AG09309 (cell line): Measurements from ENCODE around the gene SUN2.
A peak's percentile ranks its signal among the peaks of the same experiment; 100 is the strongest.

ENCODE experiments used
- DNase-seq: peaks from one replicate; pipeline ENCODE4 v3.0.0-alpha.2; 2010; ENCODE audit warnings: low read depth
- H3K4me3 ChIP-seq: 2 replicates; pipeline ENCODE4 v1.5.1; 2011; ENCODE audit warnings: mild to moderate bottlenecking, low read depth, low read length, moderate library complexity; ENCODE audit not compliant: control insufficient read depth
- TF ChIP-seq, protein P1 (sequence below): IDR thresholded peaks from 2 replicates; pipeline ENCODE4 v1.5.1; 2011; ENCODE audit warnings: mild to moderate bottlenecking, low read depth, low read length, inconsistent platforms; ENCODE audit not compliant: insufficient read depth, control insufficient read depth; ENCODE audit errors: missing control alignments

Gene SUN2

DNA sequence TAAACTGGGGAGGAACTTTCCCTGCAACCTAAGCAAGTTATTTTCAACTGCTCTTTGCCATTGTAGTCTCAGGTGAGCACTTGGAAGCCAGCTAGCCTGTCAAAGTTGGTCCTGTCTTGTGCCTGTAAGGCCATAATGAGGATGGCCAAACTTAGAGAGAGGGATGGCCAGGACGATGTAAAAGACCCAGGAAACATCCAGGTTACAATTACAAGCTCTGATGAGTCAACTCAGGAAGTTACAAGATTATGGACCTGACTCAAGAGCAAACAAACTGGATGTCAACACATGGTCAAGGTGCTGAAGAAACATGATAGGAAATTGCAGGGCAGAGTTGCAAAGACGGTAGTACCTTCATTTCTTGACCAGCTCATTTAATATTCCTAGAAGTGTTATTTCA is 48.5 kb downstream of the SUN2 start:
- peak overlapping the region; percentile 91 for H3K4me3 ChIP-seq
- TF ChIP-seq, protein P1, sequence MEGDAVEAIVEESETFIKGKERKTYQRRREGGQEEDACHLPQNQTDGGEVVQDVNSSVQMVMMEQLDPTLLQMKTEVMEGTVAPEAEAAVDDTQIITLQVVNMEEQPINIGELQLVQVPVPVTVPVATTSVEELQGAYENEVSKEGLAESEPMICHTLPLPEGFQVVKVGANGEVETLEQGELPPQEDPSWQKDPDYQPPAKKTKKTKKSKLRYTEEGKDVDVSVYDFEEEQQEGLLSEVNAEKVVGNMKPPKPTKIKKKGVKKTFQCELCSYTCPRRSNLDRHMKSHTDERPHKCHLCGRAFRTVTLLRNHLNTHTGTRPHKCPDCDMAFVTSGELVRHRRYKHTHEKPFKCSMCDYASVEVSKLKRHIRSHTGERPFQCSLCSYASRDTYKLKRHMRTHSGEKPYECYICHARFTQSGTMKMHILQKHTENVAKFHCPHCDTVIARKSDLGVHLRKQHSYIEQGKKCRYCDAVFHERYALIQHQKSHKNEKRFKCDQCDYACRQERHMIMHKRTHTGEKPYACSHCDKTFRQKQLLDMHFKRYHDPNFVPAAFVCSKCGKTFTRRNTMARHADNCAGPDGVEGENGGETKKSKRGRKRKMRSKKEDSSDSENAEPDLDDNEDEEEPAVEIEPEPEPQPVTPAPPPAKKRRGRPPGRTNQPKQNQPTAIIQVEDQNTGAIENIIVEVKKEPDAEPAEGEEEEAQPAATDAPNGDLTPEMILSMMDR: no peak

DNA sequence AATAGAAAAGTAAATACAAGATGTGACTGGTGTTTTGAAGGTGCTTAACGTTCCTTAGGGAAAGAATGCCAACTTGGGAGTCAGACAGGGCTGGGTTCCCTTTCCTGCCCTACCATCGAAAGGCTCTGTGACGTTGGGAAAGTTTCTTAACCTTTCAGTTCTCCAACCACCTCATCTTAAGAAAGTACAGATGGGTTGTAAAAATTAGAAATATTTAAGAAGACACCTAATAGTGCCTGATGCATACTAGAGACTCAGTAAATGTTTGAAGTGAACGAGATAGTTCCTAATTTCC is 49.0 kb downstream of the SUN2 start:
- DNase-seq: no peak
- TF ChIP-seq, protein P1: no peak
- peak overlapping the region; percentile 91 for H3K4me3 ChIP-seq

More for the DNA sequence above, 48.5 kb downstream of the SUN2 start:
- no peak for DNase-seq

DNA sequence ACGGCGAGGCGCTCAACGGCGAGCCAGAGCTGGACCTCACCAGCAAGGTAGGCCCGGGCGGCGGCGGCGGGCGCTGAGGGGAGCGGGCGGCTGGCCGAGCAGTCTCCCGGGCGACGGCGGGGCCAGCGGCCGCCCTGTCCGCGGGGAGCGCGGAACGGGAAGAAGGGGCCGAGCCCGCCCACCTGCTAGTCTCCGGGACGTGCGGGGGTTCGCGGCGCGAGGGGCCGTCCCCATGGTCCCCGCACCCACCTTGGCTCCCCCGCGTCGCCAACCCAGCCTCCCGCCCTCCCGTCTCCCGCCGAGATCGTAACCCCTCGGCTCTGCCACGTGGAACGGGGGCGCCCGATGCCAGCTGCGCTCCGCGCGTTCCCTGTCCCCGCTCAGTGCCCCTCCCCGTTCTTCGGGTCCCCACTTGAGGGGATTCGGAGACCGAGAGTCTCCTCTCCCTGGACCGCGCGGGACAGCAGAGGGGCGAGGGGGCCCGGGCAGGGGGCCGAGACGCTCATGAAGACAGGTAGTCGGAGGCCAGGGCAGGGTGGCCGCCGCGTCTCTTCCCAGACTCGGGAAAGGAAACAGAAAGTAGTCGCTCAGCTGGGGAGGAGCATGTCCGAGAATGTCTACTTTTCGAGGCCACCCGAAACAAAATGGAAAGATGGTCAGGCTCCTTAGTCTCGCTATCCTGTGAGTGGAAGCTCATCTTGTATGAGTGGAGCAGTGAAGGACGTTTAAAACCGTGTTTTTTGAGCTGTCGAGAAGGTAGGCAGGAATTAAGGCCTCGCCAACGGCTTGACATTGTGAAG is 49.5 kb downstream of the SUN2 start:
- peak overlapping the region; percentile 91 for H3K4me3 ChIP-seq
- no peak for DNase-seq
- TF ChIP-seq, protein P1: no peak

DNA sequence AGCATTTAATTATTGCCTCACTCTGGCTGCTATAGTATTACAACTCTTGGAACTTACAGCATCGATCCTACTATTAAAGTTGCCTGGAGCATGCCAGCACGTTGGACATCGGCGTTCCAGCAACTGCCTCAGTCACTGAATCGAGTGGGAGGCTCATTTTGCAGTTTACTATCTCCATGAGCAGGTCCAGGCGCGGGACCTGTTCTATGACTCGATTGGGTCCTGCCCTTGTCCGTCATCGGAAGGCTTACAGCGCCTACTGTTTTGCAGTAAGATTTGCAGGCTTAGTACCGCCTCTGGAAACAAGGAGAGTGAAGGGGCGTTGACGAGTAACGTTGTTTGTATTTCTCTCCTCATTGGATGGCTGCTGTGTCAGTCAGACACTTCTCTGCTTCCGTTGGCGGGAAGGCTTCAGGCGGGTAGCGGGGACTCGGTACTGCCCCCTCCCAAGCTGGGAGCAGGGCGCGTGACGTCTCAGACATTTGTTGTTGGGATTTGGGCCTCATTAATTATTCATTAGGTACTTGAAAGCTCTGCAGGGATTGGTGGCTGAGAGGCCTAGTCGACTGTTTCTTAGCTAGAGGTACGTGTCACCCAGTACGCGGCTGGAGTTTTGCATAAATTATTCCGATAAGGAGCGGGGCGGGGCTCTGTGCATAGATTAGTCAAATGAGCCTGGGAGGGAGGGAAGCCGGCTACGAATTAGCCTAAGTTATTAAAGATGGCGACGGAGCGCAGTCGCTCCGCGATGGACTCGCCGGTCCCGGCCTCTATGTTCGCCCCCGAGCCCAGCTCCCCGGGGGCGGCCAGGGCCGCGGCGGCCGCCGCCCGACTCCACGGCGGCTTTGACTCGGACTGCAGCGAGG is 50.3 kb downstream of the SUN2 start, which contains the start of gene GTPBP1:
Gene GTPBP1 (plus strand): TSS at position 710 of the 866 bp plus-strand sequence. CDS start 12 bp downstream, at position 722.
- peak within 1 kb of the TSS; percentile 91 for H3K4me3 ChIP-seq
- DNase-seq: peak; percentile 100
- TF ChIP-seq, protein P1: no peak

DNA sequence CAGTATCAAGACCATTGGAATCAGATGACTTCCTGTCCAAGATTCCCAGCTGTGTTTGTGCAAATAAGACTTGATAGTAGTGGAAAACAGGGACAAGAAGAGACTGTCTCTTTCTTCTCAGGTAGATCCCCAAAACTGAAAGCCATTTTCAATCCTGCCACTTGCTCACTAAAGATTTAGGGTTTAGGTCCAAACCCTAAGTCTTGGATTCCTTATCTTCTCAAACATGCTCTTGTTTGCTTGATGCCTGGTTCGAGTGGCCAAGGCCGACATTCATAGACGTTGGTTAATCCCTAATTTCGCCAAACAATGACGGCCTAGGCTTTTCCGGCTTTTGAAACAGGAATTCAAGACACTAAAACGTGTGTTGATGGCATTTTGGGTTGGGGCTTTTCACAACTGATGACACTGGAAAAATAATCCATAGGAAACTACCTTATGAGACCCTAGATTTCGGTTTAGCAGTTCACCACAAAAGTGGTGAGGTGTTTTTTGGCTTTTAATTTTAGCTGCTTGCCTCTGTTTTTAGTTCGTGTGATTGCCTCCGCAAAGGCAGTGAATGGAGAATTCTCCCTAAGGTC is 51.1 kb downstream of the SUN2 start:
- no peak for DNase-seq
- peak overlapping the region; percentile 16 for H3K4me3 ChIP-seq
- TF ChIP-seq, protein P1: no peak

DNA sequence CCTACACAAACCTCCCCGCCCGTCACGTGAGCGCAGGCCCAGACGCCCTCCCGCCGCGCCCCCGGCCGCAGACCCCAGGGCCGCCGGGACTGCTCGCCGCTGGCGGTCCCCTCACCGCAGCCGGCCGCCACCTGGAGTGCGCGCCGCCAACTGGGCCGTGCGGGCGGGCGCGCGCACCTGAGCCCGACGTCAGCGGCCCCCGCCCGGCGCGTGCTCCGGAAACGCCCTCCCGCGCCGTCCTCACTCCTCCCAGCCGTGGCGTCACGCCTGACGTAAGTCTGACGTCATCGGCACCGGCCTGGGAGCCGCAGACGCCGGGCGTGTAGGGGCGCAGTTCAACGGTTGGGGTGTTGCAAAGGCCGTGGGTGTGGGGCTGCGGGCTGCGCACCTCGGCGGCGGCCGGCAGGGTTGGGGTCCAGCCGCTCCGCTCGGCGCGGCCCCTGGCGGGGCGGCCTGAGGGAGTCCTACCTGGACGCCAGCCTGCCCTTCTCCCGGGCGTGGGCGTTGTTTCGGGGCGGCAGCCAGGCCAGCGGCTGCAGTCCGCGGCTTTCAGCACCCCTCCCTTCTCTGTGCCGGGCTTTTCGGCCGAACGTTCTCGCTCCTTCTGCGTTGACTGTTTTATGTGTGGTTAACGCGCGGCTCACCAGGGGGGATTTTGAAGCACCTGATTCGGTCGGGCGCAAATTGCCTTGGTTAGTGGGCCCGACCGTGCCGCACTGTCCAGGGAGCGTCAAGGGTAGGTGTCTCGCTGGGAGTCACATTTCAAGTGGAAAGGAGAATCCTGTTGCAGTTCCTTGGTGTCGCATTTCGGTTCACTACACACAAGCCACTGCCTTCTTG is 54.8 kb downstream of the SUN2 start, which contains the start of gene JOSD1:
Gene JOSD1 (minus strand): TSS at position 155 of the 840 bp plus-strand sequence. CDS start 956 bp downstream, outside the sequence.
- peak; percentile 55 for DNase-seq
- TF ChIP-seq, protein P1: no peak
- H3K4me3 ChIP-seq: peak within 1 kb of the TSS; percentile 50
